HG02642 (cell line): ENCODE data around the gene THSD4.

Experiments used
- ATAC-seq: cut with Tn5 transposase; IDR thresholded peaks from one replicate; pipeline ENCODE4 v1.9.1; 2021; ENCODE audit warnings: mild to moderate bottlenecking; ENCODE audit not compliant: unreplicated experiment, poor library complexity

Gene THSD4

GRCh38 chr15:71114887-71115566 is at the start of gene THSD4:
Gene THSD4, plus strand, starts transcription at chr15:71115471.
- ATAC-seq, result peak; percentile 76

GRCh38 chr15:71066983-71067382 is 48.3 kb upstream of the THSD4 start:
- ATAC-seq, result no peak

GRCh38 chr15:71069693-71070092 is 45.6 kb upstream of the THSD4 start:
- no peak for ATAC-seq

GRCh38 chr15:71071529-71071928 is 43.7 kb upstream of the THSD4 start:
- ATAC-seq, result no peak

GRCh38 chr15:71072423-71072822 is 42.8 kb upstream of the THSD4 start:
- ATAC-seq, result no peak

GRCh38 chr15:71078506-71079207 is 36.6 kb upstream of the THSD4 start:
- ATAC-seq, result no peak

- no peak for ATAC-seq
Observed at GRCh38 chr15:71079208-71080044, 35.8 kb upstream of the THSD4 start.

GRCh38 chr15:71080166-71080565 is 35.1 kb upstream of the THSD4 start:
- ATAC-seq, result no peak

GRCh38 chr15:71080705-71081104 is 34.6 kb upstream of the THSD4 start:
- no peak for ATAC-seq

- ATAC-seq, result no peak
Observed at GRCh38 chr15:71082803-71083202, 32.5 kb upstream of the THSD4 start.

GRCh38 chr15:71083349-71083748 is 31.9 kb upstream of the THSD4 start:
- no peak for ATAC-seq

GRCh38 chr15:71084264-71084663 is 31.0 kb upstream of the THSD4 start:
- no peak for ATAC-seq

GRCh38 chr15:71085809-71086208 is 29.5 kb upstream of the THSD4 start:
- no peak for ATAC-seq

GRCh38 chr15:71088155-71088554 is 27.1 kb upstream of the THSD4 start:
- ATAC-seq, result no peak

GRCh38 chr15:71088683-71089082 is 26.6 kb upstream of the THSD4 start:
- ATAC-seq, result no peak

GRCh38 chr15:71089801-71090200 is 25.5 kb upstream of the THSD4 start:
- ATAC-seq, result no peak

GRCh38 chr15:71091601-71092000 is 23.7 kb upstream of the THSD4 start:
- ATAC-seq, result no peak

- no peak for ATAC-seq
Observed at GRCh38 chr15:71092056-71092600, 23.1 kb upstream of the THSD4 start.

- ATAC-seq, result no peak
Observed at GRCh38 chr15:71093054-71094024, 21.9 kb upstream of the THSD4 start.

- ATAC-seq, result no peak
Observed at GRCh38 chr15:71094137-71094536, 21.1 kb upstream of the THSD4 start.
